ENCODE measurements around the gene CORIN. TPM values are rescaled to one million over a fixed set of nuclear protein-coding genes. Genes with fewer than 3 reads are reported as not detected.

CORIN gene
- polyA plus RNA-seq, 1 donor from 2014 or later: not detected

DNA sequence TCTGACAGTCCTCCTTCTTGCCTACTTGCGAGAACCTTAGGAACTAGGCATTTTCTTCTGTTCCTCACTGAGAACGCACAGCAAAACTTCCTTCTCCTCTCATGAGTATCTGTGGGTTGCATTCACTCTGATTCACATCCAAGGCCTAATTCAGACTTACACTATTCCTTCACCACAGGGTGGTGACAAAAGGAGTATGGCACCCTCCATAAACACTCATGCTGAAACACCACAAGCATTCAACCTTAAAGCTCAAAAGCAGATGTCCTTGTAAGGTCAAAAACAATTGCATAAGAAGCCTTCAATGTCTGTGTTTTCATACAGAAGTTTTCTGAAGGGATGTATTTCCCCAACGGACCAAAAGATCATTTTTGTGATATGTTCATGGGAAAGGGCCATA lies 147.3 kb downstream of the CORIN start:
- Mint-ChIP-seq H3K9me3 (no peaks in the 10 kb centered on the region), H3K4me3 (no peak overlapping the region), H3K27me3 (no peaks in the 10 kb centered on the region), H3K4me1 (no peaks in the 10 kb centered on the region), H3K27ac (no peak overlapping the region), H3K36me3 (peaks cover 3% of the 10 kb centered on the region)

DNA sequence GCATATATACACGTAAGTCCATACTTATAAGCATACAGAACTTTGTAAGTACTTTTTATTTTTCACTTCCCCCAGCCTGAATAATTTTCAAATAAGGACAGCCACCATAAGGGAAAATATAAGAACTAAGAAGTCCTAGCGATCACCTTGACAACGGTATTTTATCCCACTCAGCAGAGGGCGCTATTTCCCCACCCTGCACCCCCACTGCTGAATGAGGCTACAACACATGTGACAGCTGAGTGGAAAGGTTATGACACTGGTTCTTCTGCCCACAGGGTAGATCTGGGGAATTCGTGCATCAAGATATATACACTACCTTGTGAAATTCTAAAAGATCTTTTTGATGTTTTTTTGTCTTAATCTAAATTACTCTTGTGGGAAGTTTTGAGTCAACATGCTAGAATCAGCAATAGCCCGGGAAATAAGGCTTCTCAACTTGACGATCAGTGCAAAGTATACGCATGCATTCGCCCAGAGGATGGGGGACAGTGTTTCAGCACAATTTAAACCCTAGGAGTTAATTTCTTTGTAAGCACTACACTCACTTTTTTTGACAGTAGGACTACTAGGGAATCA lies 151.5 kb downstream of the CORIN start:
- no peak overlapping the region for H3K27ac Mint-ChIP-seq
- H3K4me3 Mint-ChIP-seq: no peak overlapping the region
- H3K9me3 Mint-ChIP-seq: no peaks in the 10 kb centered on the region
- no peaks in the 10 kb centered on the region for H3K4me1 Mint-ChIP-seq
- H3K36me3 Mint-ChIP-seq: peaks cover 1% of the 10 kb centered on the region
- peaks cover 3% of the 10 kb centered on the region for H3K27me3 Mint-ChIP-seq

DNA sequence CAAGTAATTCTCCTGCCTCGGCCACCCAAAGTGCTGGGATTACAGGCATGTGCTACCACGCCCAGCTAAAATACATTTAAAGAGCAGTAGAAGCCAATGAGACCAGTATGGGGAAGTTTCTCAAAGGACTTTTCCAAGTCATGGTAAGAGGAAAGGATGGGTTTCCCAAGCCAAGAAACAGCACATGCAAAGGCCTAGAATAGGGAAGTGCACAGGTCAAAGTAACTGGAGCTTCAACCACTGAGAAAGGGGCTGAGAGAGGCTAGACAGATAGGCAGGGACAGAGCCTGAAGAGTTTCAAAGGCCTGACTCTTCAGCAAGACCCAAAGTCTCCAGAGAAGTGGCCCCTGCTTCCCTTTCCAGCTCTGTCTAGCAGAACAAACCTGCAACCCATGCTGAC lies 162.1 kb downstream of the CORIN start:
- Mint-ChIP-seq H3K4me1 (no peaks in the 10 kb centered on the region), H3K4me3 (no peak overlapping the region), H3K36me3 (no peaks in the 10 kb centered on the region), H3K27ac (no peak overlapping the region), H3K27me3 (peaks cover 5% of the 10 kb centered on the region), H3K9me3 (no peaks in the 10 kb centered on the region)

DNA sequence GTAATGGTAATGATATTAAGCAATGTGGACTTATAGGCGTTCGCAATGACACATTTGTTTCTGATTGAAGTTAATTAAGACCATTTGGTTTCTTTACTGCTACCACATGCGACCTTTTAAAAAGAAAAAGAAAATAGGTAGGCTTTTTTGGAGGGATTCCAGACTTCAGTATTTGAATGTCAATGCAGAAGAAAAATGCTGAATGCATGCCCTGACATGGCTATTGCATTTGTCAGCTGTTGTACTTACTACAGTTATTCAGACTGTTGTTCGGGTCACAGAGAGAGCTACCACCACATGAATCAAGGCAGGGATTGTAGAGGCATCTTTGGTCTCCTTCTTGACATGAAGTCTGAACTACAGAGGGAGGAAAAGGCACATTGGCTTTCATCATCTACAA lies 163.7 kb downstream of the CORIN start:
- Mint-ChIP-seq H3K4me1 (no peaks in the 10 kb centered on the region), H3K27ac (no peak overlapping the region), H3K36me3 (no peaks in the 10 kb centered on the region), H3K4me3 (no peak overlapping the region), H3K27me3 (peaks cover 1% of the 10 kb centered on the region), H3K9me3 (no peaks in the 10 kb centered on the region)

DNA sequence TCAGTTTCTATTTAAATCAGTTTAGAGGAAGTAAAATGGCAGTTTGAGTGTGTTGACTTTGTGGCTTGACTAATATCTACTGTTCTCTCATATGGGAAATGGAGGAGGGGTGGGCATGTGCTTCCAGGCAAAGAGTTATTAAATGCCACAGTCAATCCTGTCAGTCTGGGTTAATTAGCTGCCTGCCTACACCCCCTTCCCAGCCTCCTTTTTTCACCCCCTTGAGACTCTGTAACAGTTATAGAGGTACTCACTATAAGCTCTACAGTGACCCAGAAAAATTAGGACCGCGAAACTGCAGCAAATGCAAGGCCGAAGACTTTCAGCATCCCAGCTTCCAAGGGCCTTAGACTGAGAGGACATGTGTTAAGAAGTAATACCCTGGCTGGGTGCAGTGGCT lies 165.2 kb downstream of the CORIN start:
- Mint-ChIP-seq H3K4me1 (peaks cover 0 to 2% (median 0%) of the 10 kb centered on the region in 3 donors), H3K4me3 (no peak overlapping the region), H3K27ac (no peak overlapping the region), H3K27me3 (peaks cover 1% of the 10 kb centered on the region), H3K9me3 (no peaks in the 10 kb centered on the region), H3K36me3 (no peaks in the 10 kb centered on the region)

DNA sequence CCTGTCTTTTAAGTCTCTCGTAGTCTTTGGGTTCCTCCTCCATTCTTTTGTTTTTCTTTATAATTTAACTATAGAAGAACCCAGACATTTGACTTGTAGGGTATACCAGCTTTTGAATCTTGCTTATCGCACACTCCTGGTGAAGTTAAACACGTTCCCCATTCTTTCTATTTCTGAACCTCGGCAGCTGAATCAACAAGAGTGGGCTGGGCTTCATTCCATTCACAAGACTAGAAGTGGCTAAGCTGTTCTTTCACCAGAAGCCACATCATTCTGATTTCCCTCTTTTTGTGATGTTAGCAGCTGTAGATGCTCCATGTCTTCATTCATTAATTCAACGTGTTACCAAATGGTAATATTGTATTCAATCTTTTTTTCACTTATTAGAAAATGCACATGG lies 167.9 kb downstream of the CORIN start:
- no peaks in the 10 kb centered on the region for H3K36me3 Mint-ChIP-seq
- H3K9me3 Mint-ChIP-seq: no peaks in the 10 kb centered on the region
- peaks cover 0 to 2% (median 0%) of the 10 kb centered on the region in 3 donors for H3K4me1 Mint-ChIP-seq
- no peak overlapping the region for H3K4me3 Mint-ChIP-seq
- H3K27ac Mint-ChIP-seq: no peak overlapping the region
- H3K27me3 Mint-ChIP-seq: peaks cover 1% of the 10 kb centered on the region

DNA sequence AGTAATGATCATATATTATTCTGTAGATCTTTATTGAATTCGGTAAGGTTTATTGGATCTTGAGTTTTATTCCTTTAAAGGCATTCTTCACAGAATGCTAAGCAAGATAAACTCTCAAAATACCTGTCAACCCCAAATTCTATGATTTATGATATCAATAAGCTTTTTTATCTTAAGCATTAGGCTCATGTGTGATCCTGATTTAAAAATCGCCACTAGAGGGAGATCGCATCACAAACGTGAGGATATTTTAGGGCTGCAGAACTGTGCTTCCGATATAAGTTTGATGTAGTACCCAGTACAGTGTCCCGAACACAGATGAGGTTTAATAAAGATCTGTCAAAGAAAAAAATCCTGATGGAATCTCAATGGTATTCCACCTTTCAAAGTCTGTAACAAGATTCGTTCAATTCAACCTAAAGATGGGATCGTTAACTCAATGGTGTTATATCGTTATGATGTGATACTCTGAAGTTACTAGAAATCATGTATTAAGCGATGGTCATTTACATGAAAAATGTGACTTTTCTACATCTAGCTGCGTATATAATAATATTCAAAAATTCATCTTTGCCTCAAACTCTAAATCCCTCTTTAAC lies 169.0 kb downstream of the CORIN start:
- Mint-ChIP-seq H3K9me3 (no peaks in the 10 kb centered on the region), H3K27me3 (peaks cover 1% of the 10 kb centered on the region), H3K27ac (peak overlapping the region in 1 of 3 donors; percentile 29), H3K36me3 (no peaks in the 10 kb centered on the region), H3K4me3 (no peak overlapping the region), H3K4me1 (peaks cover 0 to 2% (median 0%) of the 10 kb centered on the region in 3 donors)

DNA sequence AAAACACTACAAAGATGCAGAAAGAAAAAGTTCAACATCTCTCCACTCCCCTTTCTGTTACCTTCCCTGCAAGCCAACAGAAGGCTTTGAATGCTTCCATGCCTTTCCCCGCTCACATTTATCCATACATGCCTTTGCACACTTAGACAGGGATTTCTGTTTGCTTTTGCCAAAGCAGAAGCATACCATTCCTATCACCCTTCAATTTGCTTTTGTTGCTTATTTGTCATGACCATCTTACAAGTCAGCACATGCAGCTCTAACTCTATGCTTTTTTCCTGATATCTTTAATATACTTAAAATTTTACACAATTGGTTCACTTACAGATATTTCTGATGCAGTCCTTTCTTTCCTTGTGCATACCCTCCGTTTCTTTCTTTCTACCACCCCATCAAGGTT lies 169.6 kb downstream of the CORIN start:
- H3K27ac Mint-ChIP-seq: peak overlapping the region in 1 of 3 donors; percentile 29
- H3K4me3 Mint-ChIP-seq: no peak overlapping the region
- no peaks in the 10 kb centered on the region for H3K9me3 Mint-ChIP-seq
- H3K4me1 Mint-ChIP-seq: peaks cover 0 to 2% (median 0%) of the 10 kb centered on the region in 3 donors
- H3K36me3 Mint-ChIP-seq: no peaks in the 10 kb centered on the region
- peaks cover 1% of the 10 kb centered on the region for H3K27me3 Mint-ChIP-seq

DNA sequence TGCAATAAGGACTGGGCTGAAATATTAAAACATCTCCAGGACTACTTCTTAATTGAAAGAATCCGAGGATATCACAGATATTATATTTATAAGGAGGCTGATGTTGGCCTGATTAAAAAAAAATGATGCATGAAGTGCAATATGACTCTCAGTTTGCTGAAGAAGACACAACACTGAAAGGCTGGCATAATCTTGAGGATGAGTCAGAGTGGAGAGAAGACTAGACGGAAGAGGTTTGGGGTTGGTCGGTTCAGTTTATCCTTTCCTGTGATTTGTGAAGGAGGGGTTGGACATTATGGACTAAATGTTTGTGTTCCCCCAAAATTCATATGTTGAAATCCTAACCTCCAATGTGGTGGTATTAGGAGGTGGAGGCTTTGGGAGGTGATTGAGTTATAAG lies 170.3 kb downstream of the CORIN start:
- peaks cover 1% of the 10 kb centered on the region for H3K27me3 Mint-ChIP-seq

DNA sequence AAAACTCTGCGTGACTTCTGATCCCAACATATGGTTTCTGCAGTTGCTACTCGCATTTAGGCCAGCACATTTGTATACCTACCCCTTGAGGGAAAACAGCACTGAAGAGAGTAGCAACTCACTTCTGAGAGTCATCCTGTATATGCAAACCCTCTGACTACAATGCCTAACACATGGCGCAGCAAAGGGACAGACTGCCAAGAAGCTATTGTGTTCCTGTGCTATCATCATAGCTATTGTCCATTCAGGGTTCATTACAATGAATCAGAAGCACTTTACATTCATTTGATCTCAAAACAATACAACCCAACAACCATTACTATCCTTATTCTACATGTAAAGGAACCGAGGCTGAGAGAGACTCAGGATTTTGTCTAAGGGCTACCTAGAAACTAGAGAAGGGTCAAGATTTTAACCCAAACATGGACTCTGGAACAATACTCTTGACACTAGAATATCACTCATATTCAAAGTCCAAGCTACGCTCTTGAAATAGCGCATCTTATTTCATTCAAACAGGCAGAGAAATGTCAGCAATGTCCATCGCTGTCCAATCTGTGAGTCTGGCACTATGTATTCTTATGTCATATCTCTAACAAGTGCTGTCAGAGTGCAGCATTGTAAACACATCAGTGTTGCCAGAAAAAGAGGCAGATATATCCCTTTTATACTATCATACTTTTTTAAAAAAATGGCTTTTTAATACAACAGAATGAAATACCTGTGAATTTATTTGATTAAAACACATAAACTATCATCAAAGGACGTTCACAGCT lies 173.6 kb downstream of the CORIN start:
- Mint-ChIP-seq H3K36me3 (peaks cover 1% of the 10 kb centered on the region), H3K27ac (no peak overlapping the region), H3K27me3 (peaks cover 1% of the 10 kb centered on the region), H3K4me1 (peaks cover 0 to 2% (median 0%) of the 10 kb centered on the region in 3 donors), H3K4me3 (no peak overlapping the region), H3K9me3 (no peaks in the 10 kb centered on the region)

More for the DNA sequence above, 170.3 kb downstream of the CORIN start:
- no peak overlapping the region for H3K27ac Mint-ChIP-seq
- H3K9me3 Mint-ChIP-seq: no peaks in the 10 kb centered on the region
- H3K4me1 Mint-ChIP-seq: peaks cover 0 to 2% (median 0%) of the 10 kb centered on the region in 3 donors
- H3K36me3 Mint-ChIP-seq: no peaks in the 10 kb centered on the region
- H3K4me3 Mint-ChIP-seq: no peak overlapping the region

DNA sequence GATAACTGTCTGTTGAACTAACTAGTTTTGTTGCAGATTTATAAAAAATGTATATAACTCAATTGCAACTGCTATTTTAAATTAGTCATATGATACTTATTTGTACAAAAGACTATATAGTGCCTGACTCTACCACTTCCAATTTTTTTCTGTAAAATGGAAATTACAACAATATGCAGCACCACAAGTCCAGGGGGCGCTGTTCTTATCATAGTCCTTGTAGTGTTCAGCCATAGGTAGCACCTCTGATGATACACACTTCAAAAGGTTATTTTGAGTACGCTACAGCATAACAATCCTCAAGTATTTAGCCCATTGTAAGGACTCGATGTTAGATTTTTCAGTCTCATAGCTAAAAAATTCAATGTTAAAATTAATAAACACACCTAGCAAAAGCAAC lies 174.9 kb downstream of the CORIN start:
- peaks cover 1% of the 10 kb centered on the region for H3K27me3 Mint-ChIP-seq
- no peaks in the 10 kb centered on the region for H3K4me1 Mint-ChIP-seq
- no peak overlapping the region for H3K4me3 Mint-ChIP-seq
- H3K9me3 Mint-ChIP-seq: no peaks in the 10 kb centered on the region
- H3K27ac Mint-ChIP-seq: no peak overlapping the region
- peaks cover 2% of the 10 kb centered on the region for H3K36me3 Mint-ChIP-seq

DNA sequence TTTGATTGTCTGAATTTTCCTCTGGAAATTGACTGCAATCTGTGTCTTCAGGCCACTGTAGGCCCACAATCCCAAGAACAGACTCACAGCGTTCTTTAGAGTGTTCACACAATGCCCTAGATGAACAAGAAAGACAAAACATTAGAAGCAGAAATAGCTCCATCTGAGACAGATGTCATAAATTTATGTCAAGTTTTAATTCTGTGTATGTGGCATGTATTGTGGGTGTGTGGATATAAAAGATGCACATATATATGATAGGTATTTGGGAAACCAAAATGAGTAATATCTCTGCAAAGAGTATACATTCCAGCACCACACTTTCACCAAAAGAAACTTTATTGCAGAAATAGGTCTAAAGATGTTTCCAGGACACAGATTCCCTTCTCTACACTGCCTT lies 176.1 kb downstream of the CORIN start:
- H3K4me1 Mint-ChIP-seq: no peaks in the 10 kb centered on the region
- H3K36me3 Mint-ChIP-seq: peaks cover 2% of the 10 kb centered on the region
- H3K27ac Mint-ChIP-seq: no peak overlapping the region
- H3K4me3 Mint-ChIP-seq: no peak overlapping the region
- H3K9me3 Mint-ChIP-seq: peaks cover 0 to 2% (median 0%) of the 10 kb centered on the region in 3 donors
- peaks cover 1% of the 10 kb centered on the region for H3K27me3 Mint-ChIP-seq

DNA sequence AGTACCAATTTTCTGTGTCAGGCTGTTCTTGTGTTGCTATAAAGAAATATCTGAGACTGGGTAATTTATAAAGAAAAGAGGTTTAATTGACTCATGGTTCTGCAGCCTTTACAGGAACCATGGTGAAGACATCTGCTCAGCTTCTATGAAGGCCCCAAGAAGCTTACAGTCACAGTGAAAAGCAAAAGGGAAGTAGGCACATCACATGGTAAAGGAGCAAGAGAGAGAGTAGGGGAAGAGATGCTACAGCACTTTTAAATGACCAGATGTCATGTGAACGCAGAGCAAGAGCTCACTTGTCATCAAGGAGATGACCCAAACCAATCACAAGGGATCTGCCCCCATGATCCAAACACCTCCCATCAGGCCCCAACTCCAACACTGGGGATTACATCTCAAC lies 178.5 kb downstream of the CORIN start:
- no peak overlapping the region for H3K4me3 Mint-ChIP-seq
- peaks cover 2% of the 10 kb centered on the region for H3K36me3 Mint-ChIP-seq
- peaks cover 0 to 2% (median 0%) of the 10 kb centered on the region in 3 donors for H3K9me3 Mint-ChIP-seq
- H3K27me3 Mint-ChIP-seq: no peaks in the 10 kb centered on the region
- no peak overlapping the region for H3K27ac Mint-ChIP-seq
- no peaks in the 10 kb centered on the region for H3K4me1 Mint-ChIP-seq

DNA sequence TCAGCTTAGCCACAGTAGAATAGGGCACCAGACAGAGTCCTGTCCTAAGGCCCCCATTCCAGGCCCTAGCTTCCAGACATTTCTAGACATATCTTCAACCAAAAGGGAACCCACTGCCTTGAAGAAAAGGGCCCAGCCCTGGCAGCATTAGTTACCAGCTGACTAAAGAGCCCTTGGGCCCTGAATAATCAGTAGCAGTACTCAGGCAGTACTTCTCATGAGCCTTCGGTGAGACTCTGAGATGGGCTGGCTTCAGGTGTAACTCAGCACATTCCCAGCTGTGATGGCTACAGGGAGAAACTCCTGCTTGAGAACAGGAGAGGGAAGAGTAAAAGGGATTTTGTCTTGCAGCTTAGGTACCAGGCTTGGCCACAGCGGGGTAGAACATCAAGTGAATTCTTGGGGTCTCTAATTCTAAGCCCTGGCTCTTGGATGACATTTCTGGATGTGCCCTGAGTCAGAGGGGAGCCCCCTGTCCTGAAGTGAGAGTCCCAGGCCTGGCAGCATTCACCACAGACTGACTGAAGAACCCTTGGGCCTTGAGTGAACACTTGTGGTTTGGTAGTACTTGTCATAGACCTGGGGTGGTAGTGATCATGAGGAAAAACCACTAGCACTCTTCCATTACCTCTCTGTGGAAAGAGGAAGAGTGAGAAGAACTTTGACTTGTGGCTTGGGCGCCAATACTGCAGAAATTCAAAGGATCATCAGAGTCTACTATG lies 182.7 kb downstream of the CORIN start:
- H3K27me3 Mint-ChIP-seq: peaks cover 1% of the 10 kb centered on the region
- H3K9me3 Mint-ChIP-seq: peaks cover 0 to 2% (median 0%) of the 10 kb centered on the region in 3 donors
- peaks cover 2% of the 10 kb centered on the region for H3K36me3 Mint-ChIP-seq
- peaks cover 0 to 1% (median 0%) of the 10 kb centered on the region in 3 donors for H3K4me1 Mint-ChIP-seq
- no peak overlapping the region for H3K27ac Mint-ChIP-seq
- H3K4me3 Mint-ChIP-seq: no peak overlapping the region

DNA sequence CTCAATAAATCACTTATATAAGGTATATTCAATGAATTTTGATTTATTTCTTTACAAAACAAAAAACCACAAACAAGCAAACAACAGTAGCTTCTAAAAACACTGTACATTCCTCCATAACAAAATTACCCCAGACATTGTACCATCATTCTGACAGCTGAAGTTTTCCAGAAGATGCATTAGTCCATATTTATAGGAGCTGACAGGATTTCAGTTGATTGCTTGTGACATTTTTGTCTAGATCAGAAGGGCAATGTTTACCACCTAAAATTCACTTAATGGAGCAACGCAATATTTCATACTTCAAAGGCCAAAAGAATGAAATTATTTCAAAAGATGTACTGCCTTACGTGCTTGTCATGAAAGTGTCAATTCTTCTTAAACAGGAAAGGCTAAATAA lies 185.8 kb downstream of the CORIN start:
- Mint-ChIP-seq H3K36me3 (no peaks in the 10 kb centered on the region), H3K27ac (no peak overlapping the region), H3K4me1 (peaks cover 0 to 1% (median 0%) of the 10 kb centered on the region in 3 donors), H3K4me3 (no peak overlapping the region), H3K9me3 (no peaks in the 10 kb centered on the region), H3K27me3 (peaks cover 1% of the 10 kb centered on the region)
